ENCODE measurements around the gene ATOX1.

The ATOX1 gene

GRCh38 chr5:151750121-151750520, 8.3 kb downstream of the ATOX1 start:
- Mint-ChIP-seq H3K36me3 (ENCODE audit: low read depth) (peaks cover 18% of the 10 kb centered on the region), H3K4me1 (peaks cover 4% of the 10 kb centered on the region), H3K4me3 (no peak overlapping the region), H3K9me3 (no peaks in the 10 kb centered on the region), H3K27ac (no peak overlapping the region), H3K27me3 (ENCODE audit: low read depth) (no peaks in the 10 kb centered on the region)
- TF ChIP-seq CTCF (IDR thresholded peaks at IDR 0.05; ENCODE audit: unreplicated experiment in 3 of 3): no peak

GRCh38 chr5:151745071-151745705, 13.2 kb downstream of the ATOX1 start:
- Mint-ChIP-seq H3K27ac (no peak overlapping the region), H3K9me3 (no peaks in the 10 kb centered on the region), H3K36me3 (ENCODE audit: low read depth) (peaks cover 26% of the 10 kb centered on the region), H3K27me3 (ENCODE audit: low read depth) (no peaks in the 10 kb centered on the region), H3K4me3 (no peak overlapping the region), H3K4me1 (peaks cover 17% of the 10 kb centered on the region)
- TF ChIP-seq CTCF (IDR thresholded peaks at IDR 0.05; ENCODE audit: unreplicated experiment in 3 of 3): no peak

GRCh38 chr5:151743530-151743929, 14.9 kb downstream of the ATOX1 start:
- Mint-ChIP-seq H3K36me3 (ENCODE audit: low read depth) (peaks cover 26% of the 10 kb centered on the region), H3K9me3 (no peaks in the 10 kb centered on the region), H3K27ac (peak overlapping the region in 1 of 3 experiments; percentile 10), H3K27me3 (ENCODE audit: low read depth) (no peaks in the 10 kb centered on the region), H3K4me3 (no peak overlapping the region), H3K4me1 (peaks cover 29% of the 10 kb centered on the region)
- no peak for TF ChIP-seq CTCF (IDR thresholded peaks at IDR 0.05; ENCODE audit: unreplicated experiment in 3 of 3)

- peak; percentile 70 to 81 (median 76) for TF ChIP-seq CTCF (IDR thresholded peaks at IDR 0.05; ENCODE audit: unreplicated experiment in 3 of 3)
- peaks cover 26% of the 10 kb centered on the region for H3K36me3 Mint-ChIP-seq (ENCODE audit: low read depth)
- no peaks in the 10 kb centered on the region for H3K27me3 Mint-ChIP-seq (ENCODE audit: low read depth)
- no peak overlapping the region for H3K4me3 Mint-ChIP-seq
- H3K27ac Mint-ChIP-seq: peak overlapping the region; percentile 77 to 81 (median 79)
- peaks cover 31% of the 10 kb centered on the region for H3K4me1 Mint-ChIP-seq
- no peaks in the 10 kb centered on the region for H3K9me3 Mint-ChIP-seq
Observed at GRCh38 chr5:151742870-151743294, 15.5 kb downstream of the ATOX1 start.

- peaks cover 26% of the 10 kb centered on the region for H3K36me3 Mint-ChIP-seq (ENCODE audit: low read depth)
- no peak for TF ChIP-seq CTCF (IDR thresholded peaks at IDR 0.05; ENCODE audit: unreplicated experiment in 3 of 3)
- H3K27ac Mint-ChIP-seq: peak overlapping the region; percentile 81 to 96 (median 94)
- no peaks in the 10 kb centered on the region for H3K27me3 Mint-ChIP-seq (ENCODE audit: low read depth)
- H3K4me3 Mint-ChIP-seq: no peak overlapping the region
- no peaks in the 10 kb centered on the region for H3K9me3 Mint-ChIP-seq
- H3K4me1 Mint-ChIP-seq: peaks cover 34% of the 10 kb centered on the region
Observed at GRCh38 chr5:151741678-151742423, 16.6 kb downstream of the ATOX1 start.

All from nephron (organoid).